Tibial nerve (tissue), 3 donors: ENCODE measurements around the gene SPECC1.

Experiments used
- CTCF ChIP-seq, 5 experiments: fragments of 200-600 bp in 3 of 5; fragments of 450-650 bp in 2 of 5; sonication (generic) in 3 of 5; IDR thresholded peaks; one replicate each; pipeline ENCODE4 v1.5.1; 2016 to 2019; ENCODE audit warnings: antibody characterized with exemption in 5 of 5, mild to moderate bottlenecking in 3 of 5, moderate library complexity in 2 of 5
- POLR2A ChIP-seq, 2 donors: fragments of 450-650 bp; IDR thresholded peaks; one replicate each; pipeline ENCODE4 v1.6.1; 2017; ENCODE audit warnings: antibody characterized with exemption in 2 of 2, mild to moderate bottlenecking in 2 of 2, moderate library complexity in 2 of 2

- TF ChIP-seq CTCF (IDR thresholded peaks at IDR 0.05) (no peak), POLR2A (IDR thresholded peaks at IDR 0.05) (no peak)
These were observed 219.7 kb downstream of the SPECC1 start for GRCh38 chr17:20228860-20229259.
